A172 (cell line): ENCODE results near the gene TSPAN11. TPM values are rescaled to one million over a fixed set of nuclear protein-coding genes. Genes with fewer than 3 reads are reported as not detected.
"Not testable (repeated sequence)": the region's sequence is repeated elsewhere in the genome, so short reads cannot be mapped to it uniquely, and the experiment has no call there.

Experiments used
- DNase-seq: peaks from one replicate; pipeline ENCODE4 v3.0.0-alpha.2; 2015; ENCODE audit warnings: low spot score
- total RNA-seq: library from RNA; depleted of rRNA; stranded (reverse); fragments of >200 nt; shearing (Covaris generic); gene quantifications from 2 replicates; pipeline ENCODE4 v1.2.3, GENCODE V29; 2014; rRNA removed

Gene TSPAN11
- total RNA-seq: not detected in 2 replicates

GRCh38 chr12:30926243-30927221 lies at the start of gene TSPAN11:
TSPAN11 (plus strand) TSS chr12:30926748; CDS start chr12:30953992, 27,244 bp downstream.
- DNase-seq: no peak

GRCh38 chr12:30877105-30877875 lies 49.3 kb upstream of the TSPAN11 start:
- no peak for DNase-seq

GRCh38 chr12:30878024-30878423 lies 48.5 kb upstream of the TSPAN11 start:
- no peak for DNase-seq

- DNase-seq: no peak
Observed at GRCh38 chr12:30880061-30880460, 46.5 kb upstream of the TSPAN11 start.

- no peak for DNase-seq
Observed at GRCh38 chr12:30880813-30881212, 45.7 kb upstream of the TSPAN11 start.

GRCh38 chr12:30882706-30883105 lies 43.8 kb upstream of the TSPAN11 start:
- no peak for DNase-seq

- DNase-seq: no peak
Observed at GRCh38 chr12:30884799-30885198, 41.7 kb upstream of the TSPAN11 start.

GRCh38 chr12:30885321-30885720 lies 41.2 kb upstream of the TSPAN11 start:
- DNase-seq: no peak

- DNase-seq: no peak
Observed at GRCh38 chr12:30887226-30887625, 39.3 kb upstream of the TSPAN11 start.

- no peak for DNase-seq
Observed at GRCh38 chr12:30888241-30888640, 38.3 kb upstream of the TSPAN11 start.

- DNase-seq: not testable (repeated sequence)
Observed at GRCh38 chr12:30894531-30894930, 32.0 kb upstream of the TSPAN11 start.

GRCh38 chr12:30896461-30896860 lies 30.1 kb upstream of the TSPAN11 start:
- DNase-seq: no peak

- no peak for DNase-seq
Observed at GRCh38 chr12:30898846-30899245, 27.7 kb upstream of the TSPAN11 start.

GRCh38 chr12:30900351-30900750 lies 26.2 kb upstream of the TSPAN11 start:
- no peak for DNase-seq

GRCh38 chr12:30902001-30902400 lies 24.5 kb upstream of the TSPAN11 start:
- no peak for DNase-seq

GRCh38 chr12:30902596-30902995 lies 24.0 kb upstream of the TSPAN11 start:
- DNase-seq: no peak

GRCh38 chr12:30905463-30906009 lies 21.0 kb upstream of the TSPAN11 start:
- DNase-seq: no peak

GRCh38 chr12:30908076-30908721 lies 18.3 kb upstream of the TSPAN11 start:
- no peak for DNase-seq

GRCh38 chr12:30908722-30909348 lies 17.7 kb upstream of the TSPAN11 start:
- no peak for DNase-seq

GRCh38 chr12:30909349-30910037 lies 17.1 kb upstream of the TSPAN11 start:
- no peak for DNase-seq

GRCh38 chr12:30910038-30910350 lies 16.6 kb upstream of the TSPAN11 start:
- DNase-seq: no peak
